ENCODE data around the gene F2.

DNA sequence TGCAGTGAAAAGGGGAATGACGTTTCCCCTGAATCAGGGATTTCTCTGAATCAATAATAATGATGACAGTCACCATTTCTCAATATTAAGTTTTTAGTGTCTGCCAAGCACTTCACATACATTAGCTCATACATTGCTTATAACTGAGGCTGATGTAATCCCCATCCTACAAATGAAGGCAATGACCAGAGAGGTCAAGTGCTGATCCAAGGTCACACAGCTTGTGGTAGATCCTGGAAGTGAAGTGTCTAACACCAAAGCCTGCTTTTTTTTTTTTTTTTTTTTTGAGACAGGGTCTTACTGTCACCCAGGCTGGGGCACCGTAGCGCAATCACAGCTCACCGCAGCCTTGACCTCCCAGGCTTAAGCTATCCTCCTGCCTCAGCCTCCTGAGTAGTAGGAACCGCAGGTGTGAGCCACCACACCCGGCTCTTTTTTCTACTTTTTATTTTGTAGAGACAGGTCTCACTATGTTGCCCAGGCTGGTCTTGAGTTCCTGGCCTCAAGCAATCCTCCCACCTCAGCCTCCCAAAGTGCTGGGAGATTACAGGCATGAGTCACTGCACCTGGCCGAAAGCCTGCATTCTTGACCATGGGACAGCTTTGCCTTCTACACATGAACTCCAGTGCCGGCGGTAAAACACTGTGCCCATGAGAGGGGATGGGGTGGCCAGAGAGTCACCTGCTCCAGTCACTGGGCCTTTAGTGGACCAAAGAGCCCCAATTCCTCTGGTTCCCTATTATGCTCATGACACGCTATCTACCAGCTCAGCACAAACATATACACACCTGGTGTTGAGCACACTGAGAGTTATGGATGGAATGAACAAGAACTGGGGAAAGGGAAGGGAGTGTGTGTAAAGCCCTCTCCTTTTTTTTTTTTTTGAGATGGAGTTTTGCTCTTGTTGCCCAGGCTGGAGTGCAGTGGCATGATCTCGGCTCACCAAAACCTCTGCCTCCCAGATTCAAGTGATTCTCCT, 36.0 kb upstream of the F2 start:
- no peak for TF ChIP-seq EZH2 (IDR thresholded peaks at IDR 0.05; ENCODE audit: insufficient read depth, poor library complexity, severe bottlenecking)
- no peak for TF ChIP-seq EZH2phosphoT487 (IDR thresholded peaks at IDR 0.05; ENCODE audit: insufficient read depth, low read depth)
